Duodenal mucosa (tissue), 2 donors: Measurements from ENCODE around the gene DOCK1.
"Not testable (repeated sequence)": the region's sequence is repeated elsewhere in the genome, so short reads cannot be mapped to it uniquely, and the experiment has no call there.

Experiments
- H3K27ac ChIP-seq: one replicate; pipeline ENCODE4 v1.7.0; 2013; ENCODE audit warnings: low read depth, low read length
- H3K27me3 ChIP-seq, 2 donors: one replicate each; pipeline ENCODE4 v1.7.0; 2013; ENCODE audit warnings: low read length in 2 of 2, control low read depth in 1 of 2; ENCODE audit not compliant: insufficient read depth in 2 of 2, control insufficient read depth in 1 of 2
- H3K36me3 ChIP-seq, 2 donors: one replicate each; pipeline ENCODE4 v1.7.0; 2013; ENCODE audit warnings: low read length in 2 of 2, control low read depth in 1 of 2; ENCODE audit not compliant: insufficient read depth in 2 of 2, control insufficient read depth in 1 of 2
- H3K4me1 ChIP-seq, 2 donors: one replicate each; pipeline ENCODE4 v1.7.0; 2013; ENCODE audit warnings: low read length in 2 of 2, control low read depth in 1 of 2; ENCODE audit not compliant: insufficient read depth in 2 of 2, control insufficient read depth in 1 of 2
- H3K4me3 ChIP-seq, 2 donors: one replicate each; pipeline ENCODE4 v1.7.0; 2013; ENCODE audit warnings: low read length in 2 of 2, low read depth in 1 of 2
- H3K9ac ChIP-seq, 2 donors: one replicate each; pipeline ENCODE4 v1.7.0; 2013; ENCODE audit warnings: low read length in 2 of 2, low read depth in 1 of 2
- H3K9me3 ChIP-seq, 2 donors: one replicate each; pipeline ENCODE4 v1.7.0; 2013; ENCODE audit warnings: low read length in 2 of 2, control low read depth in 1 of 2; ENCODE audit not compliant: control insufficient read depth in 1 of 2

Gene DOCK1

GRCh38 chr10:126932516-126932915 is 27.3 kb downstream of the DOCK1 start:
- peaks cover 0 to 2% of the 10 kb centered on the region in 2 donors for H3K9me3 ChIP-seq
- H3K27me3 ChIP-seq: no peaks in the 10 kb centered on the region
- H3K4me1 ChIP-seq: peaks cover 12 to 15% of the 10 kb centered on the region in 2 donors
- peaks cover 0 to 12% of the 10 kb centered on the region in 2 donors for H3K36me3 ChIP-seq
- H3K4me3 ChIP-seq: no peak overlapping the region
- H3K9ac ChIP-seq: no peak overlapping the region
- no peak overlapping the region for H3K27ac ChIP-seq

- Histone ChIP-seq H3K4me1 (peaks cover 12 to 15% of the 10 kb centered on the region in 2 donors), H3K4me3 (no peak overlapping the region)
Observed at GRCh38 chr10:126933116-126933515, 27.9 kb downstream of the DOCK1 start.

GRCh38 chr10:126935263-126935946 is 30.2 kb downstream of the DOCK1 start:
- Histone ChIP-seq H3K27ac (no peak overlapping the region), H3K36me3 (peaks cover 0 to 3% of the 10 kb centered on the region in 2 donors), H3K9me3 (peaks cover 0 to 2% of the 10 kb centered on the region in 2 donors), H3K4me1 (peaks cover 12 to 15% of the 10 kb centered on the region in 2 donors), H3K9ac (no peak overlapping the region), H3K4me3 (no peak overlapping the region), H3K27me3 (no peaks in the 10 kb centered on the region)

More at GRCh38 chr10:126933116-126933515, 27.9 kb downstream of the DOCK1 start:
- peaks cover 0 to 6% of the 10 kb centered on the region in 2 donors for H3K36me3 ChIP-seq
- H3K27me3 ChIP-seq: no peaks in the 10 kb centered on the region
- H3K9ac ChIP-seq: no peak overlapping the region
- no peak overlapping the region for H3K27ac ChIP-seq
- peaks cover 0 to 2% of the 10 kb centered on the region in 2 donors for H3K9me3 ChIP-seq

- no peak overlapping the region for H3K9ac ChIP-seq
- no peaks in the 10 kb centered on the region for H3K27me3 ChIP-seq
- no peak overlapping the region for H3K27ac ChIP-seq
- H3K36me3 ChIP-seq: peaks cover 0 to 3% of the 10 kb centered on the region in 2 donors
- no peaks in the 10 kb centered on the region for H3K4me1 ChIP-seq
- no peak overlapping the region for H3K4me3 ChIP-seq
- peaks cover 0 to 2% of the 10 kb centered on the region in 2 donors for H3K9me3 ChIP-seq
Observed at GRCh38 chr10:126937026-126937425, 31.8 kb downstream of the DOCK1 start.

- H3K27ac ChIP-seq, H3K9me3 ChIP-seq, H3K4me1 ChIP-seq, H3K27me3 ChIP-seq, H3K36me3 ChIP-seq, H3K4me3 ChIP-seq, H3K9ac ChIP-seq: not testable (repeated sequence)
Observed at GRCh38 chr10:126938121-126938520, 32.9 kb downstream of the DOCK1 start.

GRCh38 chr10:126939706-126940105 is 34.5 kb downstream of the DOCK1 start:
- H3K9ac ChIP-seq: no peak overlapping the region
- H3K27ac ChIP-seq: no peak overlapping the region
- peaks cover 0 to 2% of the 10 kb centered on the region in 2 donors for H3K9me3 ChIP-seq
- no peaks in the 10 kb centered on the region for H3K36me3 ChIP-seq
- H3K4me1 ChIP-seq: no peaks in the 10 kb centered on the region
- H3K27me3 ChIP-seq: no peaks in the 10 kb centered on the region
- no peak overlapping the region for H3K4me3 ChIP-seq

- H3K36me3 ChIP-seq: no peaks in the 10 kb centered on the region
- H3K27me3 ChIP-seq: no peaks in the 10 kb centered on the region
- no peak overlapping the region for H3K27ac ChIP-seq
Observed at GRCh38 chr10:126940670-126941310, 35.6 kb downstream of the DOCK1 start.

GRCh38 chr10:126944191-126944590 is 39.0 kb downstream of the DOCK1 start:
- H3K9me3 ChIP-seq: peaks cover 4% of the 10 kb centered on the region in 2 donors
- no peaks in the 10 kb centered on the region for H3K27me3 ChIP-seq
- no peak overlapping the region for H3K4me3 ChIP-seq
- no peaks in the 10 kb centered on the region for H3K4me1 ChIP-seq
- H3K36me3 ChIP-seq: peaks cover 0 to 4% of the 10 kb centered on the region in 2 donors
- H3K9ac ChIP-seq: no peak overlapping the region
- no peak overlapping the region for H3K27ac ChIP-seq

More at GRCh38 chr10:126940670-126941310, 35.6 kb downstream of the DOCK1 start:
- H3K4me3 ChIP-seq: no peak overlapping the region
- peaks cover 0 to 2% of the 10 kb centered on the region in 2 donors for H3K9me3 ChIP-seq
- H3K4me1 ChIP-seq: no peaks in the 10 kb centered on the region
- no peak overlapping the region for H3K9ac ChIP-seq

GRCh38 chr10:126945351-126946030 is 40.3 kb downstream of the DOCK1 start:
- Histone ChIP-seq H3K9me3 (peaks cover 4% of the 10 kb centered on the region in 2 donors), H3K4me1 (no peaks in the 10 kb centered on the region), H3K36me3 (peaks cover 0 to 4% of the 10 kb centered on the region in 2 donors), H3K4me3 (no peak overlapping the region), H3K27ac (no peak overlapping the region), H3K27me3 (no peaks in the 10 kb centered on the region), H3K9ac (no peak overlapping the region)

GRCh38 chr10:126946746-126947145 is 41.5 kb downstream of the DOCK1 start:
- H3K27ac ChIP-seq: no peak overlapping the region
- no peaks in the 10 kb centered on the region for H3K4me1 ChIP-seq
- no peak overlapping the region for H3K9ac ChIP-seq
- H3K9me3 ChIP-seq: peaks cover 4 to 17% of the 10 kb centered on the region in 2 donors
- no peak overlapping the region for H3K4me3 ChIP-seq
- H3K27me3 ChIP-seq: no peaks in the 10 kb centered on the region
- peaks cover 0 to 4% of the 10 kb centered on the region in 2 donors for H3K36me3 ChIP-seq
